SK-N-SH treated with all-trans-retinoic acid at 6 μM for 48 hours (cell line): ENCODE measurements around the gene B4GALT7.

Experiments used
- ATAC-seq: fragments of 200-7000 bp; cut with Tn5 transposase; 3 replicates; pipeline ENCODE4 v1.9.1; 2020; ENCODE audit warnings: mild to moderate bottlenecking, moderate library complexity
- ARNTL ChIP-seq: fragments of 450-650 bp; formaldehyde crosslinking; IDR thresholded peaks from 2 replicates; pipeline ENCODE4 v1.5.0; 2020; ENCODE audit warnings: low read depth, mild to moderate bottlenecking, moderate library complexity, borderline replicate concordance
- BACH2 ChIP-seq: fragments of 250-450 bp; sonication (Bioruptor Pico); IDR thresholded peaks from 2 replicates; pipeline ENCODE4 v1.9.0; 2021; ENCODE audit warnings: mild to moderate bottlenecking, borderline replicate concordance
- CSDC2 ChIP-seq: fragments of 250-450 bp; sonication (Bioruptor Pico); IDR thresholded peaks from 2 replicates; pipeline ENCODE4 v1.5.0; 2020; ENCODE audit warnings: mild to moderate bottlenecking, moderate library complexity
- ESRRG ChIP-seq: fragments of 250-450 bp; sonication (Bioruptor Pico); IDR thresholded peaks from 2 replicates; pipeline ENCODE4 v1.6.1; 2021; ENCODE audit warnings: mild to moderate bottlenecking
- GLIS3 ChIP-seq: fragments of 250-450 bp; sonication (Bioruptor Pico); IDR thresholded peaks from 2 replicates; pipeline ENCODE4 v1.5.0; 2020; ENCODE audit warnings: mild to moderate bottlenecking, moderate library complexity
- ISL1 ChIP-seq: fragments of 250-450 bp; sonication (Bioruptor Pico); IDR thresholded peaks from 2 replicates; pipeline ENCODE4 v2.1.2; 2022; ENCODE audit warnings: mild to moderate bottlenecking, moderate library complexity
- OSR1 ChIP-seq: fragments of 250-450 bp; sonication (Bioruptor Pico); IDR thresholded peaks from 2 replicates; pipeline ENCODE4 v1.8.0; 2022; ENCODE audit warnings: moderate library complexity, mild to moderate bottlenecking, inconsistent platforms
- PPARA ChIP-seq: fragments of 250-450 bp; sonication (Bioruptor Pico); IDR thresholded peaks from 2 replicates; pipeline ENCODE4 v1.5.0; 2020; ENCODE audit warnings: mild to moderate bottlenecking, borderline replicate concordance
- RARB ChIP-seq: fragments of 250-450 bp; sonication (Bioruptor Pico); IDR thresholded peaks from 2 replicates; pipeline ENCODE4 v1.8.0; 2021; ENCODE audit warnings: mild to moderate bottlenecking, moderate library complexity
- SNAI2 ChIP-seq: fragments of 250-450 bp; sonication (Bioruptor Pico); IDR thresholded peaks from 2 replicates; pipeline ENCODE4 v1.5.0; 2020; ENCODE audit warnings: mild to moderate bottlenecking, moderate library complexity
- TOX ChIP-seq: fragments of 250-450 bp; sonication (Bioruptor Pico); IDR thresholded peaks from 2 replicates; pipeline ENCODE4 v1.8.0; 2021; ENCODE audit warnings: mild to moderate bottlenecking, moderate library complexity, borderline replicate concordance
- ZC3H10 ChIP-seq: fragments of 250-450 bp; sonication (Bioruptor Pico); IDR thresholded peaks from 2 replicates; pipeline ENCODE4 v1.5.1; 2021; ENCODE audit warnings: mild to moderate bottlenecking, moderate library complexity
- ZFP3 ChIP-seq: fragments of 250-450 bp; sonication (Bioruptor Pico); IDR thresholded peaks from 2 replicates; pipeline ENCODE4 v1.5.0; 2020; ENCODE audit warnings: mild to moderate bottlenecking, moderate library complexity
- ZFP30 ChIP-seq: fragments of 450-650 bp; formaldehyde crosslinking; IDR thresholded peaks from 2 replicates; pipeline ENCODE4 v1.5.0; 2022; ENCODE audit warnings: mild to moderate bottlenecking, moderate library complexity
- ZNF70 ChIP-seq: fragments of 450-650 bp; formaldehyde crosslinking; IDR thresholded peaks from 2 replicates; pipeline ENCODE4 v1.5.0; 2020; ENCODE audit warnings: mild to moderate bottlenecking, moderate library complexity
- ZNF8 ChIP-seq: fragments of 450-650 bp; formaldehyde crosslinking; IDR thresholded peaks from 2 replicates; pipeline ENCODE4 v1.5.0; 2020; ENCODE audit warnings: mild to moderate bottlenecking, moderate library complexity
- TF ChIP-seq, protein P1 (sequence below): fragments of 250-450 bp; sonication (Bioruptor Pico); IDR thresholded peaks from 2 replicates; pipeline ENCODE4 v1.8.0; 2021; ENCODE audit warnings: low read depth, mild to moderate bottlenecking, moderate library complexity, borderline replicate concordance
- TF ChIP-seq, protein P2 (sequence below): fragments of 250-450 bp; sonication (Bioruptor Pico); IDR thresholded peaks from 2 replicates; pipeline ENCODE4 v1.5.0; 2020; ENCODE audit warnings: mild to moderate bottlenecking, moderate library complexity
- TF ChIP-seq, protein P3 (sequence below): fragments of 250-450 bp; sonication (Bioruptor Pico); IDR thresholded peaks from 2 replicates; pipeline ENCODE4 v1.5.1; 2021; ENCODE audit warnings: mild to moderate bottlenecking, moderate library complexity
- TF ChIP-seq, protein P4 (sequence below): fragments of 250-450 bp; sonication (Bioruptor Pico); IDR thresholded peaks from 2 replicates; pipeline ENCODE4 v1.8.0; 2020; ENCODE audit warnings: mild to moderate bottlenecking, moderate library complexity, borderline replicate concordance

B4GALT7 gene

DNA sequence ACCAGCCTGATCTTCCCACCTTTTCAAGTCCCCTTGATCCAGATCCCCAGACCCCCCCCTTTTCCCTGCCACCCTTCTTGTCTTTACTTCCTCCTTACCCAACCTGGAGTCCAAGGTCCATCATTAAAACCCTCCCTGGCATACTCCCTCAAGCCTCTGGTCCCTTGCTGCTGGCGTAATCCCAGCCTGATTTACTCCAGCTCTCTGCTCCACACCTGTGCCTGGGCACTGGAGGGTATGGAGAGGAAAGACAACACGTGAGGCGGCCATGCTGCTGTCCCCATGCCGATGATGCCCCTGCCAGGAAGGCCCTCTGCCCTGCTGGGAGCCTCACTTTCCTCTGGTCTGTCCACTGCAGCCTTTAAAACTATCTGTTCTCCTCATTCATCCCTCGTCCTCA, 5.1 kb downstream of the B4GALT7 start:
- no peak for TF ChIP-seq SNAI2 (CRISPR knock-in tag)
- TF ChIP-seq ISL1 (CRISPR knock-in tag) = no peak
- TF ChIP-seq ESRRG (CRISPR knock-in tag) = no peak
- TF ChIP-seq, protein P1, sequence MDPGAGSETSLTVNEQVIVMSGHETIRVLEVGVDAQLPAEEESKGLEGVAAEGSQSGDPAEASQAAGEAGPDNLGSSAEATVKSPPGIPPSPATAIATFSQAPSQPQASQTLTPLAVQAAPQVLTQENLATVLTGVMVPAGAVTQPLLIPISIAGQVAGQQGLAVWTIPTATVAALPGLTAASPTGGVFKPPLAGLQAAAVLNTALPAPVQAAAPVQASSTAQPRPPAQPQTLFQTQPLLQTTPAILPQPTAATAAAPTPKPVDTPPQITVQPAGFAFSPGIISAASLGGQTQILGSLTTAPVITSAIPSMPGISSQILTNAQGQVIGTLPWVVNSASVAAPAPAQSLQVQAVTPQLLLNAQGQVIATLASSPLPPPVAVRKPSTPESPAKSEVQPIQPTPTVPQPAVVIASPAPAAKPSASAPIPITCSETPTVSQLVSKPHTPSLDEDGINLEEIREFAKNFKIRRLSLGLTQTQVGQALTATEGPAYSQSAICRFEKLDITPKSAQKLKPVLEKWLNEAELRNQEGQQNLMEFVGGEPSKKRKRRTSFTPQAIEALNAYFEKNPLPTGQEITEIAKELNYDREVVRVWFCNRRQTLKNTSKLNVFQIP (CRISPR knock-in tag) = no peak
- TF ChIP-seq, protein P2, sequence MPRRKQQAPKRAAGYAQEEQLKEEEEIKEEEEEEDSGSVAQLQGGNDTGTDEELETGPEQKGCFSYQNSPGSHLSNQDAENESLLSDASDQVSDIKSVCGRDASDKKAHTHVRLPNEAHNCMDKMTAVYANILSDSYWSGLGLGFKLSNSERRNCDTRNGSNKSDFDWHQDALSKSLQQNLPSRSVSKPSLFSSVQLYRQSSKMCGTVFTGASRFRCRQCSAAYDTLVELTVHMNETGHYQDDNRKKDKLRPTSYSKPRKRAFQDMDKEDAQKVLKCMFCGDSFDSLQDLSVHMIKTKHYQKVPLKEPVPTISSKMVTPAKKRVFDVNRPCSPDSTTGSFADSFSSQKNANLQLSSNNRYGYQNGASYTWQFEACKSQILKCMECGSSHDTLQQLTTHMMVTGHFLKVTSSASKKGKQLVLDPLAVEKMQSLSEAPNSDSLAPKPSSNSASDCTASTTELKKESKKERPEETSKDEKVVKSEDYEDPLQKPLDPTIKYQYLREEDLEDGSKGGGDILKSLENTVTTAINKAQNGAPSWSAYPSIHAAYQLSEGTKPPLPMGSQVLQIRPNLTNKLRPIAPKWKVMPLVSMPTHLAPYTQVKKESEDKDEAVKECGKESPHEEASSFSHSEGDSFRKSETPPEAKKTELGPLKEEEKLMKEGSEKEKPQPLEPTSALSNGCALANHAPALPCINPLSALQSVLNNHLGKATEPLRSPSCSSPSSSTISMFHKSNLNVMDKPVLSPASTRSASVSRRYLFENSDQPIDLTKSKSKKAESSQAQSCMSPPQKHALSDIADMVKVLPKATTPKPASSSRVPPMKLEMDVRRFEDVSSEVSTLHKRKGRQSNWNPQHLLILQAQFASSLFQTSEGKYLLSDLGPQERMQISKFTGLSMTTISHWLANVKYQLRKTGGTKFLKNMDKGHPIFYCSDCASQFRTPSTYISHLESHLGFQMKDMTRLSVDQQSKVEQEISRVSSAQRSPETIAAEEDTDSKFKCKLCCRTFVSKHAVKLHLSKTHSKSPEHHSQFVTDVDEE (CRISPR knock-in tag) = no peak
- TF ChIP-seq GLIS3 (CRISPR knock-in tag) = no peak
- TF ChIP-seq ZC3H10 (CRISPR knock-in tag) = no peak
- TF ChIP-seq RARB (CRISPR knock-in tag) = no peak
- TF ChIP-seq ARNTL = no peak
- no peak for TF ChIP-seq OSR1 (CRISPR knock-in tag)
- TF ChIP-seq, protein P3, sequence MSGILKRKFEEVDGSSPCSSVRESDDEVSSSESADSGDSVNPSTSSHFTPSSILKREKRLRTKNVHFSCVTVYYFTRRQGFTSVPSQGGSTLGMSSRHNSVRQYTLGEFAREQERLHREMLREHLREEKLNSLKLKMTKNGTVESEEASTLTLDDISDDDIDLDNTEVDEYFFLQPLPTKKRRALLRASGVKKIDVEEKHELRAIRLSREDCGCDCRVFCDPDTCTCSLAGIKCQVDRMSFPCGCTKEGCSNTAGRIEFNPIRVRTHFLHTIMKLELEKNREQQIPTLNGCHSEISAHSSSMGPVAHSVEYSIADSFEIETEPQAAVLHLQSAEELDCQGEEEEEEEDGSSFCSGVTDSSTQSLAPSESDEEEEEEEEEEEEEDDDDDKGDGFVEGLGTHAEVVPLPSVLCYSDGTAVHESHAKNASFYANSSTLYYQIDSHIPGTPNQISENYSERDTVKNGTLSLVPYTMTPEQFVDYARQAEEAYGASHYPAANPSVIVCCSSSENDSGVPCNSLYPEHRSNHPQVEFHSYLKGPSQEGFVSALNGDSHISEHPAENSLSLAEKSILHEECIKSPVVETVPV (CRISPR knock-in tag) = no peak
- no peak for TF ChIP-seq TOX (CRISPR knock-in tag)
- no peak for TF ChIP-seq BACH2 (CRISPR knock-in tag)
- TF ChIP-seq PPARA (CRISPR knock-in tag) = no peak
- TF ChIP-seq ZFP3 (CRISPR knock-in tag) = no peak
- TF ChIP-seq CSDC2 = no peak
- TF ChIP-seq, protein P4, sequence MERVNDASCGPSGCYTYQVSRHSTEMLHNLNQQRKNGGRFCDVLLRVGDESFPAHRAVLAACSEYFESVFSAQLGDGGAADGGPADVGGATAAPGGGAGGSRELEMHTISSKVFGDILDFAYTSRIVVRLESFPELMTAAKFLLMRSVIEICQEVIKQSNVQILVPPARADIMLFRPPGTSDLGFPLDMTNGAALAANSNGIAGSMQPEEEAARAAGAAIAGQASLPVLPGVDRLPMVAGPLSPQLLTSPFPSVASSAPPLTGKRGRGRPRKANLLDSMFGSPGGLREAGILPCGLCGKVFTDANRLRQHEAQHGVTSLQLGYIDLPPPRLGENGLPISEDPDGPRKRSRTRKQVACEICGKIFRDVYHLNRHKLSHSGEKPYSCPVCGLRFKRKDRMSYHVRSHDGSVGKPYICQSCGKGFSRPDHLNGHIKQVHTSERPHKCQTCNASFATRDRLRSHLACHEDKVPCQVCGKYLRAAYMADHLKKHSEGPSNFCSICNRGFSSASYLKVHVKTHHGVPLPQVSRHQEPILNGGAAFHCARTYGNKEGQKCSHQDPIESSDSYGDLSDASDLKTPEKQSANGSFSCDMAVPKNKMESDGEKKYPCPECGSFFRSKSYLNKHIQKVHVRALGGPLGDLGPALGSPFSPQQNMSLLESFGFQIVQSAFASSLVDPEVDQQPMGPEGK = no peak
- no peak for TF ChIP-seq ZFP30 (CRISPR knock-in tag)
- ATAC-seq = no peak

DNA sequence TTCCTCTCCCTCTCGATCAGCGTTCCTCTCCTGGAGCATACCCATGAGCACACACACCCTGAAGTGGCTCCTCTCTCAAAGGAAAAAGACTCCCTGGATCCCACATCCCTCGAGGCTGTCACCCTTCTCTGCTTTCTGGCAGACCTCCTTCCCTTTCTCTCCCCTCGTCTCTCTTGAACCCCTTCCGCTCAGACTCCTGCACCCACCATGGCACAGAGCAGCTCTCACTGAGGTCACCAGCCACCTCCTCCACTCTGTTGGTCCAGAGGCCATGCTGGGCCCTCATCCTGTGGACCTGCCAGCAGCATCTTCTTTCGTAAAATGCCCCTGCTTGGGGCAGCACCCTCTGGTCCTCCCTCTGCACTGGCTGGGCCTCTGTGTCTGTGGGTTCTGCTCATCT, 5.7 kb downstream of the B4GALT7 start:
- TF ChIP-seq ZNF70 (CRISPR knock-in tag) (no peak), ZFP3 (CRISPR knock-in tag) (no peak), ARNTL (no peak), GLIS3 (CRISPR knock-in tag) (no peak)
- TF ChIP-seq, protein P4 = no peak
- ATAC-seq = no peak

DNA sequence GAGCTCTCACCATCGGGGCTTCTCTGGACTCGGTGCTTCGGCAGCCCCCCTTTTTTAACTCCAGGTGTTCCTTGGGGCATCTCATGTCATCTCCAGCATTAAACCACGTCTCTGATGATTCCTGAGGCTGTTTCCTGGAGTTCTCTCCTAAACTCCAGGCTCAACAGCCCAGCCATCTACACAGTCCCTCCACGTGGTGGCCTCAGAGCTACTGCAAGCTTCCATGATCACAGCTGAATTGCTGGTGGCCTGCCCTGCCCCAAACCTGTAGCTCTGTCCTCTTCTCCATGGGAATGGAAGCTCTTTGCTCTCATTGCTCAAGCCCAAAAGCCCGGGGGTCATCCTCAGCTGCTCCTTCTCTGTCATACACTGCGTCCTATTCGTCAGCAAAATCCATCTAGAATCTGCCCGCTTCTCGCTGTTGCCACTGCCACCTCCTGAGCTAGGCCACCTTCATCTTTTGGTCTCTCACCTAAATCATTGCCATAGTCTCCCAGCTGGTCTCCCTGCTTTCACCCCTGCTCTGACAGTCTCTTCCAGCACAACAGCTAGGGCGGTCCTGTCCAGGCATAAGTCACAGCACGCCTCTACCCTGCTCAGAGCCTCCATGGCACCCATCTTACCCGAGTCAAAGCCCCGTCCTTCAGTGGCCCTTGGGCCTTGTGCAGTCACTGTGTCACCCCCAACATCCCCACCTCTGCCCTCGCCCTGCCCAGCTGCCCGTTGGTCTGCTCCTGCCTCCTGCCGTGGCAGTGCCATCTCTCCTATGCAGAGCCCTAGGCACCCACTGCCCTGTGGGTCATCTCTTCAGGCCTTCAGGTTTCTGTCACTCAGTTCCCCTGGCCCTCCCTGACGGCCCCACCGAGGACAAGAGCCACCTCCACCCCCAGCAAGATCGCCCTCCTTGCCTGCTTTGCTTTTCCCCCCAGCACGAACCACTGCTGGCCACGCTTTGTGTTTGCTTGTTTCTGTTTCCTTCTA, 6.4 kb downstream of the B4GALT7 start:
- ATAC-seq = no peak
- TF ChIP-seq SNAI2 (CRISPR knock-in tag) (no peak), CSDC2 (no peak), ZFP3 (CRISPR knock-in tag) (no peak), ZFP30 (CRISPR knock-in tag) (no peak), ISL1 (CRISPR knock-in tag) (no peak), ESRRG (CRISPR knock-in tag) (no peak), ZNF8 (CRISPR knock-in tag) (no peak), TOX (CRISPR knock-in tag) (no peak)
- TF ChIP-seq, protein P2 (CRISPR knock-in tag) = no peak
- TF ChIP-seq, protein P1 (CRISPR knock-in tag) = no peak
